ENCODE data around the gene MTMR8.
"Not testable (repeated sequence)": the region's sequence is repeated elsewhere in the genome, so short reads cannot be mapped to it uniquely, and the experiment has no call there.

MTMR8 gene

DNA sequence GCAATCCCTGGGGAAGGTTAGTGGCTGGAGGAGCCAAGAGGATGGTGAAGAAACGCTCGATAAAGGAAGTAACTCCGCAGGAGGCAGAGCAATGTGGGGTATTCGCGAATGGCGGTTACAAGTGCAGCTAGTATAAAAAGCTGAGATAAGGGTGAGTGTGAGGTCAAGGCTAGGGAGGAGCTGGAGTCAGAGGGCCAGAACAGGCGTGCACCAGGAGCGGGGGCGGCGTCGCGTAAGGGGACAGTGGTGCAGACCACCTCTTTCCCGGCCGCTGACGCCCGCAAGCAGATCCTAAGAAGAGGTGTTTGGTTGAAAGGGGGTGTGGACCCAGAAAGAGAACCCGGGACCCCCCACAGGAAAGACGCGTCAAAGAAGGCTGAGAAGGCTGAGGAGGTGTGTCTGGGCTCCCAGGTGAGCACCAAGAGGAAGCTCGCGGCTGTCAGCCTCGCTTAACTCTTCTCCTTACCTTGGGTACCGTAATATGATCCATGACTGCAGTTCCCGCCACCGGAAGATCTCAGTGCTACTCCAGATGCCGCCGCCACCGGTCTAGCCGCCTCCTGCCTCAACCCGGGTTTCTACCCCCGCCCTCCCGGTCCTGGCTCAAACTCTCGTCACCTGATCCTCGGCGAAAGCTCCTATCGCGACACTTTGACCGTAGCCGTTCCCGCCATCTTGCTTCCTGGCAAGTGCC is at the start of gene MTMR8:
Gene MTMR8 (minus strand): TSS at position 579 of the 694 bp plus-strand sequence. CDS start 89 bp downstream, at position 490.
- DNase-seq (ENCODE audit: low read depth): peak; percentile 8
- TF ChIP-seq, protein P1, sequence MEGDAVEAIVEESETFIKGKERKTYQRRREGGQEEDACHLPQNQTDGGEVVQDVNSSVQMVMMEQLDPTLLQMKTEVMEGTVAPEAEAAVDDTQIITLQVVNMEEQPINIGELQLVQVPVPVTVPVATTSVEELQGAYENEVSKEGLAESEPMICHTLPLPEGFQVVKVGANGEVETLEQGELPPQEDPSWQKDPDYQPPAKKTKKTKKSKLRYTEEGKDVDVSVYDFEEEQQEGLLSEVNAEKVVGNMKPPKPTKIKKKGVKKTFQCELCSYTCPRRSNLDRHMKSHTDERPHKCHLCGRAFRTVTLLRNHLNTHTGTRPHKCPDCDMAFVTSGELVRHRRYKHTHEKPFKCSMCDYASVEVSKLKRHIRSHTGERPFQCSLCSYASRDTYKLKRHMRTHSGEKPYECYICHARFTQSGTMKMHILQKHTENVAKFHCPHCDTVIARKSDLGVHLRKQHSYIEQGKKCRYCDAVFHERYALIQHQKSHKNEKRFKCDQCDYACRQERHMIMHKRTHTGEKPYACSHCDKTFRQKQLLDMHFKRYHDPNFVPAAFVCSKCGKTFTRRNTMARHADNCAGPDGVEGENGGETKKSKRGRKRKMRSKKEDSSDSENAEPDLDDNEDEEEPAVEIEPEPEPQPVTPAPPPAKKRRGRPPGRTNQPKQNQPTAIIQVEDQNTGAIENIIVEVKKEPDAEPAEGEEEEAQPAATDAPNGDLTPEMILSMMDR (conservative IDR thresholded peaks at IDR 0.05; ENCODE audit: low read depth, low read length): no peak
- H3K4me3 ChIP-seq (ENCODE audit: low read length): peak within 1 kb of the TSS; percentile 71

DNA sequence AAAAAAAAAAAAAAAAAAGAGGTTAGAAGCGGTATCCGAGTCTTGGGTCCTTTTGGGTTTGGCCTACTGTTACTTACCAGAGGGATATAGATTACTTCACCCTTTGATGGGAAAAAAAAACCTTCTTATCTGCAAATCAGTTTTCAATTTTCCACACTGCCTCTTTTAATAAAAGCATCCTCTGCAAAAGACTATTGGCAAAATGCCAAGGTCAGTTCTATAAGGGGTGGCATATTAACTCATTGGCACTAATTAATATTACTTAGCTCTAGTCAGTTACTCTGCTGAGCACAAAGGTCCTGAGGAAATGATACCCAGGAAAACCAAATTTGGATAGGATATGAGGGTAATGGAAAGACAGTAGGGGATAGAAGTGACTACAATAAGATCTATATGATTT is 44.3 kb upstream of the MTMR8 start:
- TF ChIP-seq, protein P1 (conservative IDR thresholded peaks at IDR 0.05; ENCODE audit: low read depth, low read length): no peak
- H3K4me3 ChIP-seq (ENCODE audit: low read length): no peak overlapping the region
- no peak for DNase-seq (ENCODE audit: low read depth)

DNA sequence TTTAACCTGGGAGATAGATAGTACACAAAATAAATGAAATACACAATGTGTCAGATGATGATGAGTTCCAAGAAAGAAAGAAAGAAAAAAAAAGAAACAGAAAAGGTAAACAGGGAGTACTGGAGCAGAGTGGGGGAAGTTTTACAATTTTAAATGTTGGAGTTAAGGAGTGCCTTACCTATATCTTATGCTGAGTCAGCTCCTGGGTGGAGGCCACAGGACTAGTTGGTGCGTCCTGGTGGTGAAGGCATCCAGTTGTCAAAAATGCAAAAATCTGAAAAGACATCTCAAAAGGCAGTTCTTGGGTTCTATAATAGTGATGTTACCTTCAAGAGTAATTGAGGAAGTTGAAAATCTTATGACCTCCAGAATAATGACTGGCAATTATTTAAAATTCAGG is 42.4 kb upstream of the MTMR8 start:
- no peak overlapping the region for H3K4me3 ChIP-seq (ENCODE audit: low read length)
- DNase-seq (ENCODE audit: low read depth): no peak
- TF ChIP-seq, protein P1 (conservative IDR thresholded peaks at IDR 0.05; ENCODE audit: low read depth, low read length): no peak

DNA sequence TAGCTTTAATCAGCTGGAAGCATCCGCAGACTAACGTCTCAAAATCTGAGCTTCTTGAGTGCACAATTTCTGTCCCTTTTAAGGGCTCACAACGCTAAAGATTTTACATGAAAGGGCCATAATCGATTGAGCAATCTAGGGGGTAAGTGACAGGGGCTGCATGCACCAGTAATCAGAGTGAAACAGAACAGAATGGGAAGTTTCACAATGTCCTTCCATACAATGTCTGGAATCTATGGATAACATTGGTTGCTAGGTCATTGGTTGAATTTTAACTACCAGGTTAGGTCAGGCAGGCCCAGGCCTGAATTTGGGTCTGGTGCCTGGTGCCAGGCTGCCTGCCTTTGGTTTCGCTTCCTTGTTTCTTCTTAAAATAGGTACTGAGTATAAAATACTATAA is 42.0 kb upstream of the MTMR8 start:
- no peak for DNase-seq (ENCODE audit: low read depth)
- no peak overlapping the region for H3K4me3 ChIP-seq (ENCODE audit: low read length)
- TF ChIP-seq, protein P1 (conservative IDR thresholded peaks at IDR 0.05; ENCODE audit: low read depth, low read length): no peak

DNA sequence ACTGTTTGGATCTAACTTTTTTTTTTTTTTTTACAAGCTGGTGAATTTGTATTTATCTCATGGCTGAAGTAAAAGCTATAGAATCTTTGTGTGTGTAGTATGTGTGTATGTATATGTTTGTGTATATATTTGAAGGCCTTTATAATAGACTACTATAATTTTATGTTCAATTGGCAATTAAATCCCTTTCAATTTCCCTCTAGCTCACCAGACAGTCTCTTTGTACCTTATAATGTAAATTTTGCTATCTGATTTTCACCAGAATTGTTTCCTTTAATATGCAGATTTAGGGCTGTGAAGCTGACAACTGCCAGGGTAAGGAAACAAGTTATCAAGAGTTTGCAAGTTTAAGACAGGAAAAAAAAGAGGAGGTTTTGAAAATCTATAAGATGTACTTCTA is 33.1 kb upstream of the MTMR8 start:
- TF ChIP-seq, protein P1 (conservative IDR thresholded peaks at IDR 0.05; ENCODE audit: low read depth, low read length): no peak
- no peak for DNase-seq (ENCODE audit: low read depth)

DNA sequence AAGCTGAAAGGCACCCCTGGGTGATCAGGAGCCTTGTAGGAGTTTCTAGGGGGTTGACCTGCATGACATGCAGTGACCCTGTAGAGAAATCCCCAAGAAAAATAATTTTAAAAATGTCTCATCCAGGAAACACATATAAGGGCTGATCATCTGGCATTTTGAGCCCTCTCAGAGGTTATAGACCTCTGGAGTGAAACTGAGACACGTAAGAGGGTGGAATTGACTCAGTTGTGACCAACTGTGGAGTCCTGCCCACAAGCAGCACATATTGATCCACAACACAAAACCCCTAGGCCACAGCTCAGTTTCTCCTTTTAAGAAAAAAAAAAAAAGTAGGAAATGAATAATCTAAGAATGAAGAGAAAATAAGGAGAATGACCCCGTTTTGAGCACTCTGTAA is 32.5 kb upstream of the MTMR8 start:
- TF ChIP-seq, protein P1 (conservative IDR thresholded peaks at IDR 0.05; ENCODE audit: low read depth, low read length): no peak
- H3K4me3 ChIP-seq (ENCODE audit: low read length): no peak overlapping the region
- DNase-seq (ENCODE audit: low read depth): no peak

More for the DNA sequence above, 33.1 kb upstream of the MTMR8 start:
- H3K4me3 ChIP-seq (ENCODE audit: low read length): no peak overlapping the region

DNA sequence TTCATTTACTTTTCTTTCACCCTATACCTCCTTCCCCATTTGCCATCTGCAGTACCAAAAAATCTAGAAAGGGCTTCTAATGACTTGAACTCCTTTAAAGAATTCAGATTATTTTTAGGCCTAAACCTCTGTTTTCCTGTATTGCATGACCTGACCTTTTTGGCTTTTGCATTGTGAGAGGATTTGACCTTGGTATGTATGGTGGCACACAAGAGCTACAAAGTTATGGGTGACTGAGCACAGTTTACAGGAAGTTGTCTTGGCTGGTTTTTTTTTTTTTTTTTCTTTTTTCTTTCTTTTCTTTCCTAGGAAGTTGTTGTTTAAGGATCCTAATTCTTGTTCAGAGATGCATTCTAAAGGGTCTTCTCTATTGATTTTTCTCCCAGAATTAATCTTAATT is 32.0 kb upstream of the MTMR8 start:
- TF ChIP-seq, protein P1 (conservative IDR thresholded peaks at IDR 0.05; ENCODE audit: low read depth, low read length): no peak
- DNase-seq (ENCODE audit: low read depth): no peak

DNA sequence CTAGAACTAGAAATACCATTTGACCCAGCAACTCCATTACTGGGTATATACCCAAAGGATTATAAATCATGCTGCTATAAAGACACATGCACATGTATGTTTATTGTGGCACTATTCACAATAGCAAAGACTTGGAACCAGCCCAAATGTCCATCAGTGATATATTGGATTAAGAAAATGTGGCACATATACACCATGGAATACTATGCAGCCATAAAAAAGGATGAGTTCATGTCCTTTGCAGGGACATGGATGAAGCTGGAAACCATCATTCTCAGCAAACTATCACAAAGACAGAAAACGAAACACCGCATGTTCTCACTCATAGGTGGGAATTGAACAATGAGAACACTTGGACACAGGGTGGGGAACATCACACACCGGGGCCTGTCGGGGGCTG is 14.5 kb upstream of the MTMR8 start:
- DNase-seq (ENCODE audit: low read depth); H3K4me3 ChIP-seq (ENCODE audit: low read length): not testable (repeated sequence)

More for the DNA sequence above, 32.0 kb upstream of the MTMR8 start:
- no peak overlapping the region for H3K4me3 ChIP-seq (ENCODE audit: low read length)

Data from retinal pigment epithelial cell (primary cell).